HG03469 (cell line): ENCODE data around the gene FMR1.

ENCODE experiments used
- ATAC-seq: cut with Tn5 transposase; IDR thresholded peaks from one replicate; pipeline ENCODE4 v1.9.1; 2021; ENCODE audit warnings: mild to moderate bottlenecking, moderate library complexity, moderate number of reproducible peaks; ENCODE audit not compliant: unreplicated experiment

Gene FMR1

GRCh38 chrX:147914591-147914990 is 2.9 kb downstream of the FMR1 start:
- no peak for ATAC-seq

- ATAC-seq: no peak
These were observed 4.8 kb downstream of the FMR1 start for GRCh38 chrX:147916375-147916968.

GRCh38 chrX:147917700-147918695 is 6.3 kb downstream of the FMR1 start:
- peak; percentile 86 for ATAC-seq

- ATAC-seq: no peak
These were observed 8.5 kb downstream of the FMR1 start for GRCh38 chrX:147920161-147920666.

GRCh38 chrX:147923605-147924004 is 11.9 kb downstream of the FMR1 start:
- ATAC-seq: no peak

GRCh38 chrX:147927256-147927655 is 15.5 kb downstream of the FMR1 start:
- ATAC-seq: no peak

- no peak for ATAC-seq
These were observed 22.1 kb downstream of the FMR1 start for GRCh38 chrX:147933815-147934214.

GRCh38 chrX:147935156-147935758 is 23.5 kb downstream of the FMR1 start:
- no peak for ATAC-seq

GRCh38 chrX:147945286-147945685 is 33.6 kb downstream of the FMR1 start:
- no peak for ATAC-seq

- no peak for ATAC-seq
These were observed 36.8 kb downstream of the FMR1 start for GRCh38 chrX:147948531-147948930.

- ATAC-seq: no peak
These were observed 38.6 kb downstream of the FMR1 start for GRCh38 chrX:147950352-147950751.

GRCh38 chrX:147953976-147954375 is 42.3 kb downstream of the FMR1 start:
- ATAC-seq: no peak

GRCh38 chrX:147957291-147957690 is 45.6 kb downstream of the FMR1 start:
- ATAC-seq: no peak

- ATAC-seq: no peak
These were observed 46.6 kb downstream of the FMR1 start for GRCh38 chrX:147958291-147958690.

GRCh38 chrX:147960722-147961121 is 49.0 kb downstream of the FMR1 start:
- no peak for ATAC-seq

GRCh38 chrX:147962476-147962875 is 50.8 kb downstream of the FMR1 start:
- no peak for ATAC-seq

- ATAC-seq: no peak
These were observed 67.2 kb downstream of the FMR1 start for GRCh38 chrX:147978931-147979330.

GRCh38 chrX:147981038-147981752 is 69.5 kb downstream of the FMR1 start, which contains the start of gene FMR1NB:
Gene FMR1NB, plus strand, starts transcription at chrX:147981337. Its CDS starts 66 bp downstream, at chrX:147981403.
- no peak for ATAC-seq
